ENCODE measurements around the gene PLG.
"Not testable (repeated sequence)": the region's sequence is repeated elsewhere in the genome, so short reads cannot be mapped to it uniquely, and the experiment has no call there.

DNA sequence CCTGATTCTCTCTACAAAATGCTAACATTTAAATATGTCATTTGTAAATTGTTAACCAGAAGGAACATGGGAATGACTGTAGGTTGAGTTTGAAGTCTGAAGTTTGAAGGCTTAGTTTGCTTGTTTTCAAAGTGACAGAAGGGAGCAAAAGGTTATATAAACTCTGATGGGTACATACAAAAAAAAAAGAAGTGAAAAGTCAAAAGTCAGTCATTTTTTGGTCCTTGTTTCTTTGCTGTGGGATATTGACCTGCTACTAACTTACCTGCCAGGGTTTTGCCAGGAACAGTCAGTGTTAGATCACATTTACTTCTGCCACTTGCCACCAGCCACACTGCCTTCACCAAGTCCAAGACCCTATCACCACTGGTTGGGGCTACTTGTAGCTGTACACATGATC is 6.9 kb downstream of the PLG start:
- TF ChIP-seq, protein P1, sequence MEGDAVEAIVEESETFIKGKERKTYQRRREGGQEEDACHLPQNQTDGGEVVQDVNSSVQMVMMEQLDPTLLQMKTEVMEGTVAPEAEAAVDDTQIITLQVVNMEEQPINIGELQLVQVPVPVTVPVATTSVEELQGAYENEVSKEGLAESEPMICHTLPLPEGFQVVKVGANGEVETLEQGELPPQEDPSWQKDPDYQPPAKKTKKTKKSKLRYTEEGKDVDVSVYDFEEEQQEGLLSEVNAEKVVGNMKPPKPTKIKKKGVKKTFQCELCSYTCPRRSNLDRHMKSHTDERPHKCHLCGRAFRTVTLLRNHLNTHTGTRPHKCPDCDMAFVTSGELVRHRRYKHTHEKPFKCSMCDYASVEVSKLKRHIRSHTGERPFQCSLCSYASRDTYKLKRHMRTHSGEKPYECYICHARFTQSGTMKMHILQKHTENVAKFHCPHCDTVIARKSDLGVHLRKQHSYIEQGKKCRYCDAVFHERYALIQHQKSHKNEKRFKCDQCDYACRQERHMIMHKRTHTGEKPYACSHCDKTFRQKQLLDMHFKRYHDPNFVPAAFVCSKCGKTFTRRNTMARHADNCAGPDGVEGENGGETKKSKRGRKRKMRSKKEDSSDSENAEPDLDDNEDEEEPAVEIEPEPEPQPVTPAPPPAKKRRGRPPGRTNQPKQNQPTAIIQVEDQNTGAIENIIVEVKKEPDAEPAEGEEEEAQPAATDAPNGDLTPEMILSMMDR (conservative IDR thresholded peaks at IDR 0.05; ENCODE audit: low read length) = not testable (repeated sequence)
- TF ChIP-seq EZH2phosphoT487 (IDR thresholded peaks at IDR 0.05; ENCODE audit: borderline replicate concordance, low read depth, low read length) = not testable (repeated sequence)
